GM12874 (cell line): ENCODE data around the gene PRSS50.

Experiments used
- TF ChIP-seq, protein P1 (sequence below): IDR thresholded peaks from 2 replicates; pipeline ENCODE4 v1.5.1; 2011; ENCODE audit warnings: low read depth, mild to moderate bottlenecking, control low read depth, low read length, moderate library complexity; ENCODE audit not compliant: insufficient read depth

Gene PRSS50

DNA sequence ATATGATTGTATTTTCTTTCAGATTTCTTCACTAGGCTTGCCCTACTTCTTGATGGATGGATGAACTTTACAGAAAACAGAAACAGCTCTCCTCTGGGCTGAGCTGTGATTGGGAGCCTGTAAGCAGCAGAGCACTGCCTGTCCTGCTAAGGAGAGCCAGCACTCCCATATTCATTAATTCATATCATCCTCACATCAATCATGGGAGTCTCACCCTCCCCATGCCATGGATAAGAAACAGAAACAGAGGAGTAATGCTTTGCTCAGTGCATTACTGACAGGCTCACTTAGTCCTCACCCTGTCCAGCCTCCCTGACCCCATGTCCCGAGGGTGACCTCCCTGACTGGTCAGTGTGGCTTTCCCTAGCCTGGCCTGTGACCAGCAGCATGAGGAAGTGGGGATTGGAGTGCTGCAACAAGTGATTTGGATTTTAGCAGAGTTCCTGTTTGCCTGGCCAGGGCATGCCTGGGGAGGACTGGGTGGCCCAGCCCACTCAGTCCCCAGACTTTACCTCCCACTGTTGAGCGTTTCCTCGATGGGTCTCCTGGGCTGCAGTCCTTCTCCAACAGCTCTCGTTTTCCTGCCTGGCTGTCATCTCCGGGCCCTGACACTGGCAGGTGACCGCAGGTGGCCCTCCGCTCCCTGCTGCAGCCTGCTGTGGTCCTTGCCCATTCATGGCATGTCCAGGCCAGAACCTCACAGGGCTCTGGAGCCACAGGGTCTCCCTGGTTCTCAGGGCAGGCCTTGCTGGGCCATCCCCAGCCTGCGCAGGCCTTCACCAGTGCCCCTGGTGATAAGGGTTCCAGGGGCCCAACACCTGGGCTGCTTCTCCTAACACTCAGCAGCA is 17.8 kb downstream of the PRSS50 start:
- TF ChIP-seq, protein P1, sequence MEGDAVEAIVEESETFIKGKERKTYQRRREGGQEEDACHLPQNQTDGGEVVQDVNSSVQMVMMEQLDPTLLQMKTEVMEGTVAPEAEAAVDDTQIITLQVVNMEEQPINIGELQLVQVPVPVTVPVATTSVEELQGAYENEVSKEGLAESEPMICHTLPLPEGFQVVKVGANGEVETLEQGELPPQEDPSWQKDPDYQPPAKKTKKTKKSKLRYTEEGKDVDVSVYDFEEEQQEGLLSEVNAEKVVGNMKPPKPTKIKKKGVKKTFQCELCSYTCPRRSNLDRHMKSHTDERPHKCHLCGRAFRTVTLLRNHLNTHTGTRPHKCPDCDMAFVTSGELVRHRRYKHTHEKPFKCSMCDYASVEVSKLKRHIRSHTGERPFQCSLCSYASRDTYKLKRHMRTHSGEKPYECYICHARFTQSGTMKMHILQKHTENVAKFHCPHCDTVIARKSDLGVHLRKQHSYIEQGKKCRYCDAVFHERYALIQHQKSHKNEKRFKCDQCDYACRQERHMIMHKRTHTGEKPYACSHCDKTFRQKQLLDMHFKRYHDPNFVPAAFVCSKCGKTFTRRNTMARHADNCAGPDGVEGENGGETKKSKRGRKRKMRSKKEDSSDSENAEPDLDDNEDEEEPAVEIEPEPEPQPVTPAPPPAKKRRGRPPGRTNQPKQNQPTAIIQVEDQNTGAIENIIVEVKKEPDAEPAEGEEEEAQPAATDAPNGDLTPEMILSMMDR = no peak

DNA sequence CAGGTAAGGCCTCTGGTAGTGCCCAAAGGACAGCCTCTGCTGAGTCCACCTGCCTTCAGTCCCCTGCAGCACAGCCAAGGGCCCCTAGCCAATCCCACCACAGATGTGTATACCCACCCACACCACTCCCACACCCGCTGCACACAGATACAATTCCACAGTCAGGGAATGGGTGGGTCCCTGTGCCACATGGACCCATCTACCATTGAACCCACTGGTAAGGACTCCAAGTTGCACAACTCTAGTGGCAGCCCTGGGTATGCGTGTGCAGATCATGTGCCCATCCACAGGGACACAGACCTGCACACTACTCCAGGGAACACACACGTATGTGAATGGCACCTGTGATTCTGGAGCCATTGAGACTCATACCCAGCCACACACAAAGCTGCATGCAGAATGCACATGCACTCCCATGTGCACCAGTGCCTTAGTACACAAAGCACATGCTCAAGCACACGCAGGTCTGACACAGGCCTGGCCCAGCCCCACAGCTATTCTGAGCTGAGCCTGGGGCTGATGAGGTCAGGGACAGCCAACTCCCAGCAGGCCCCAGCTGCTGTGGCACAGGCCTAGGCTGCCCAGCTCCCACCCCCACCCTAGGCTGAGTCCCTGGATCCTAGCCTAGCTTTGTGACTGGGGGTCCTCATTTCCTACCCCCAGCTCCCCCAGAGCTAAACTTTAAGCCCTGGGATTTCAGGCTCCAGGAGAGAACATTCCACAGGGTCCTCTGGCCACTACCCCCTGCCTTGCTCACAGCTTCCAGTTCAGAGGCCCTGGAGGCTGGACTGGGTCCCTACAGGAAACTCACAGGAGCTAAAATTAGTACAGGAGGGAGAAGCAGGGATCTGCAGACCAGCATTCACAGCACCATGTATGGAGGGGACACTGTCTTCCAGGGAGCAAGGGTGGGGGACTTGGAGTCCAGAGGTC is 21.4 kb downstream of the PRSS50 start:
- TF ChIP-seq, protein P1 = no peak

GRCh38 chr3:46695177-46695961 is 22.3 kb downstream of the PRSS50 start:
- TF ChIP-seq, protein P1 = peak; percentile 39; the same call in 1 of the 2 replicates

DNA sequence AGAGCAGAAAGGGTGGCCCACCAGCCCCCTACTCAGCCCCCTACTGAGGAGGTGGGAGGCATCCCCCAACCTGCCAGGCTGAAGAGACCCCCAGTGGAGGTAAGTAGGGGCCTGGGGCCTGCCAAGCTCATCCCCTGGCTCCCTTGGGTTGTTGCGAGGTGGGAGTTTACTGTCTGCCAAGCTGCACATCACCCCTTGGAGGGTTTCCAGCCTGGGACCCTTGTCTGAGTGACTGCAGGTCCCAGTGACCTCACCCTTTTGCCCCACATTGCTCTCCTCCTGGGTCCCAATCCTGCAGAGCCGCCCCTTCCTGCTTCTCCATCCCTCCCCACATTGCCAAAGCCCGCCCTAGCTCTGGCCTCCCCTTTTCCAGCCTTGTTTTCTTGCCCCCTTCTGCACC is 23.1 kb downstream of the PRSS50 start:
- TF ChIP-seq, protein P1 = no peak

DNA sequence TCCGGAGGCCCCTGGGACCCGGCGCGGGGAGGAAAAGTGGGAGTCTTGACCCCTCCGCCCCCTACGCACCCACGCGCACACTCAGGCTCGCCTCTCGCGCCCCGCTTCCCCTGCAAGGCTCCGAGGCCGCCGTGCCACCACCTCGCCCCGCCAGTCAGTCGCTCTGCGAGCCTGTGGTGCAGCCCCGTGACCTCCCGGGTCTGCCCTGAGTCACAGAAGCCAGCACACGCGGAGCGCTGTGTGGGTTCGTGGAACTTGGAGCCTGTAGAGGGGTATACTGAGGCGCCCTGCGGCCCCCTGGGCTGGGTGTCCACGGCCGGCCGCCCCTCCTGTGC is 23.8 kb downstream of the PRSS50 start:
- TF ChIP-seq, protein P1 = no peak

DNA sequence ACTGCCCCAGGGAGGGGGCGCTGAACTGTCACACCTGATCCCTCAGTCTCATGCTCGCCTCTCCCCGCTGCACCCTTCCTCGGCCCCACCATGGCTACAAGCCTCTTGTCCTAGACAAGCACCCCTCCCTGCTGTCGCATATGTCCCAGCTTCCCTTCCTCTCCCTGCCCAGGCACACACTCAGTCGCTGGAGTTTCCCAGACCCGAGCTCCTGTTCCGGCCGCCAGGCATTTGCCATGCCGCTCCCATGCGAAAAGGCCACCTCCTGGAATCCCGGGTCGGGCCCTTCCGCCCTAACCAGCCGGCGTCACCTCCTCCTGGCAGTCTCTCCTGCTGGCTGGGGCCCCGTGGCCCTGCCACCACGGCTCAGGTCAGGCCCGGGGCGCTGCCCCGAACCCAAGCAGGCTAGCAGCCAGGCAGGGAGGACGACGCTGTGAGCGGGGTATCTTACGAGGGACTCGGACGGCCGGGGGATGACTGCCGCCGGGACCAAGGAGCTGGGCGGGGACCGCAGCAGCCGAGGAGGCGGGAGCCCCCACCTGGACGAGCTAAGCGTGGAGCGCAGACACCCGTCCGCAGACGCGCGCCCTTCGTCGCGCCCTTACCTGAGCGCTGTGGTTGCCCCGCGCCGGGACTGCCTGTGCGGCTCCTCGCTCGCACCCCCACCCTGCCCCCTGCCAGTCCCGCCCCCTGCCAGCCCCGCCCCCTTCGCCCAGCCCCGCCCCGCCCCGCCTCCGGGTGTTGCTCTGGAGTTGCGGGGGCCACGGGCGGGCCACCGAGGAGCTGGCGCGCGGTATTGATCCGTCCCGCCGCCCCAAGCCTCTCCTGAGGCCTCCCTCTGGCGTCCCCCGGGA is 24.4 kb downstream of the PRSS50 start, which contains the start of gene ALS2CL:
Gene ALS2CL (minus strand): TSS at position 642 of the 854 bp plus-strand sequence. CDS start 4,239 bp downstream, outside the sequence.
- TF ChIP-seq, protein P1 = no peak
